GM19025 (cell line): ENCODE measurements around the gene JUP.
"Not testable (repeated sequence)": the region's sequence is repeated elsewhere in the genome, so short reads cannot be mapped to it uniquely, and the experiment has no call there.

Experiments
- ATAC-seq: cut with Tn5 transposase; IDR thresholded peaks from one replicate; pipeline ENCODE4 v1.9.1; 2021; ENCODE audit warnings: mild to moderate bottlenecking, low read depth, moderate library complexity; ENCODE audit not compliant: unreplicated experiment

The JUP gene

DNA sequence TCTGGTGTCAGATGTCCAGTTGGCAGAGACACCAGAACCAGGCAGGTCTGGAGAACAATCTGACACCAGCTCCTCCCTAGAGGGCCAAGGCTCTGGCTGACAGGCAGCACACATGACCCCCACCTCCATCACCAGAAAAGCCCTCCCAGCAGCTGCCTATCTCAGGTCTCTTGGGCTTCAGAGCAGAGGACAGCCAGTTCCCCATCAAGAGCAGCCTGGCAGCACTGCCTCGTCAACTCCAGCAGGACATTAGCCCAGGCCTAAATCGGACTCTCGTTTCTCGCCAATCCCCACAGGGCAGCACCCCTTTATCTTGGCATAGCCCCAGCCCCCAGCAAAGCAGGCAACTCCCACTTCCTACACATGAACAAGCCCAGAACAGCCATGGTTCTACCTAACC, 4.4 kb downstream of the JUP start:
- ATAC-seq = no peak

DNA sequence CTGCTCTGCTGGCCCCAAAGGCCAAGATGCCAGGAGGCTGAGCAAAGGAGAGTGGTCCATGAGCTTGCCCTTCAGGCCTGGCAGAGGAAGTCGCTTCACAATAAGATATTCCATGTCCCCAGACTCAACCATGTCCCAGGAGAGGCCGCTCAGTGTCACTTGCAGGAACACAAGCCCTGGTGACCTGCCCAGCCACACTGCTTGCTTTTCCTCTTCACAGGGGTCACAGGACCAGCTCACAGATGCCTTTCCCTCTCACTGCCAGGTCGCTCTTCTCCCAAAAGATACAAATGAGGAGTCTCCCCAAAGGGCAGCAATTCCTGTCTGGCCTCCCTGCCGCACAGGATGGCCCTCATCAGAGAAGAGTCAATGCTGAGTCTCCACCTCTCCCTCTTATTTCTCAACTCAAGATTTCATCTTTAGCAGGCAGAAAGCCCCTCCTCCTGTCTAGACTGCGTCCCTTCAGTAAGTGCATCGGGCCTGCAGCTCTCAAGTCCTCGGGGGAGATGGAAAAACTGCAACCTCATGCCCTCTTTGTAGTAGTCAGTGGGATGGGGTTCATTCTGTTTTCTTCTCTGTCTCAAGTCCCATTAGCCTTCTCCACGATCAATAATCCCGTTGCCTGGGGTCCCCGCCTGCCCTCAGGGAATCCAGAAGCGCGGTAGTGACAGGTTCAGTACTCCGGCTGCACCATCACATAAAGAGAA, 5.0 kb downstream of the JUP start:
- ATAC-seq = no peak

DNA sequence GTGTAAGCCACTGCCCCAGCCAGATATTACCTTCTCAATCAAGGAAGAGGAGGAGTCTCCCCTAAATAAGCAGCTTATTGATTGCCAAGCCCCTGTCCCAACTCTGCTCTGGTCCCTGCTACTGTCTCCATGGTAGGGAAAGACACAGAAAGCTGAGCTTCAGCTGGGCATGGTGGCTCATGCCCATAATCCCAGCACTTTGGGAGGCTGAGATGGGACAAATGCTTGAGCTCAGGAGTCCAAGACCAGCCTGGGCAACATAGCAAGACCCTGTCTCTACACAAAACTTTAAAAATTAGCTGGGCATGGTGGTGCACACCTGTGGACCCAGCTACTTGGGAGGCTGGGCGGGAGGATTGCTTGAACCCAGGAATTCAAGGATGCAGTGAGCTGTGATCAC, 6.6 kb downstream of the JUP start:
- ATAC-seq = no peak

DNA sequence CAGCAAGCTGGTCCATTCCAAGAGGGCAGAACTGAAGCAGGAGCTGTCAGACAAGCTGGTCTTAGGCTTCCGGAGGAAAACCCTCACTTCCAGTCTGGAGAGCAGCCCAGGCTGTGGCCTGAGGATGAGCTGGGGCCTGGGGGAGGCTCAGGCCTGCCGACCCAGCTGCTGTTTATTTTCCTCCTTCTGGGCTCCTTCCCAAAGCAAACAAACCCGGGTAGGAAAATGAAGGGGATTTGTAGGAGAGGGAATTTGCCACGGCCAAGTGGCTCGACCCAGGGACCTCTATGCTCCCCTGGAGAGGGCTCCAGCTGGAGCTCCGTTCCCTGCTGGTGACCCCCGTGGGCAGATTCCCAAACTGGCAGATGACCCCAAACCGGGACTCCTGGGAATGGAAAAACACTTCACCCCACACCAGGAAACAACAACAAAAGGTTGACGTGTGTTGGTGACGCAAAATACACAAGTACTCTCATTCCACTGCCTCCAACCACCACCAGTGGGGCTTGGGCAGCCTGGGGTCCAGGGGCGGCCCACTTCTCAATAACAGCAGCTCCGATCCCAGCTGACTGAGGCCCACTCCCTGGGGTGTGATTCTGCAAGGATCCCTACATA, 8.8 kb downstream of the JUP start:
- ATAC-seq = no peak

DNA sequence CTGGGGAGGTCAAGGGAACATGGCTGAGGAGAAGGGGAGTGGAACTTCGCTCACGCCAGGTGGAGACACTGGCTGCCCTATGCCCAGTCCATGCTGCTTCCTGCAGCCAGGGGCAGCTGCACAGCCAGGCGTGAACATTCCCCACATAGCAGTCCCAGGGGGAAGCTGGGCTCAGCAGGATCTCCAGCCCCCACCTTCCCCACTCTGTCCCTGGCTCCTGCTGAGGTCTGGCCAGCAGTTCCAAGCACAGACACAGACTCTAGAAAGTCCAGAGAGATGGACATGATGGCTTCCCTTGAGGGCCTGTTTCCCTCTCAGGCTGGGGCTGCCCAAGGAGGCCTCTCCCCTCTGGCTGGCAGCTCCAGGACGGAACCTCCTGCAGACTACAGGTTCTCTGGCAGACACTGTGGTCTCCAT, 9.3 kb downstream of the JUP start:
- no peak for ATAC-seq

DNA sequence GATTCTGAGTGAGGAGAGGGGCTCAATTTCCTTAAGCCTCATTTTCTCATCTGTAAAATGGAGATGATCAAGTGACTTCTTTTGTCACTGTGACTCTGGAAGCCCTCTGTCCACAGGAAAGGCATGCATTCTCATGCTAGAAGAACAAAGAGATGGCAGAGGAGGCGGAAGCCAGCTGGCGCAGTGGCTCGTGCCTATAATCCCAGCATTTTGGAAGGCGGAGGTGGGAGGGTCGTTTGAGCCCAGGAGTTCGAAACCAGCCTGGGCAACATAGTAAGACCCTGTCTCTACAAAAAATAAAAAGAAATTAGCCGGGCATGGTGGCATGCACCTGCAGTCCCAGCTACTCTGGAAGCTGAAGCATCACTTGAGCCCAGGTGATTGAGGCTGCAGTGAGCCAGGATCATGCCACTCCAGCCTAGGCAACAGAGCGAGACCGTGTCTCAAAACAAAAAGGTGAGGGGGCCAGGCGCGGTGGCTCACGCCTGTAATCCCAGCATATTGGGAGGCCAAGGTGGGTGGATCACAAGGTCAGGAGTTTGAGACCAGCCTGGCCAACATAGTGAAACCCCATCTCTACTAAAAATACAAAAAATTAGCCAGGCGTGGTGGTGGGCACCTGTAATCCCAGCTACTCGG, 10.1 kb downstream of the JUP start:
- ATAC-seq = not testable (repeated sequence)

DNA sequence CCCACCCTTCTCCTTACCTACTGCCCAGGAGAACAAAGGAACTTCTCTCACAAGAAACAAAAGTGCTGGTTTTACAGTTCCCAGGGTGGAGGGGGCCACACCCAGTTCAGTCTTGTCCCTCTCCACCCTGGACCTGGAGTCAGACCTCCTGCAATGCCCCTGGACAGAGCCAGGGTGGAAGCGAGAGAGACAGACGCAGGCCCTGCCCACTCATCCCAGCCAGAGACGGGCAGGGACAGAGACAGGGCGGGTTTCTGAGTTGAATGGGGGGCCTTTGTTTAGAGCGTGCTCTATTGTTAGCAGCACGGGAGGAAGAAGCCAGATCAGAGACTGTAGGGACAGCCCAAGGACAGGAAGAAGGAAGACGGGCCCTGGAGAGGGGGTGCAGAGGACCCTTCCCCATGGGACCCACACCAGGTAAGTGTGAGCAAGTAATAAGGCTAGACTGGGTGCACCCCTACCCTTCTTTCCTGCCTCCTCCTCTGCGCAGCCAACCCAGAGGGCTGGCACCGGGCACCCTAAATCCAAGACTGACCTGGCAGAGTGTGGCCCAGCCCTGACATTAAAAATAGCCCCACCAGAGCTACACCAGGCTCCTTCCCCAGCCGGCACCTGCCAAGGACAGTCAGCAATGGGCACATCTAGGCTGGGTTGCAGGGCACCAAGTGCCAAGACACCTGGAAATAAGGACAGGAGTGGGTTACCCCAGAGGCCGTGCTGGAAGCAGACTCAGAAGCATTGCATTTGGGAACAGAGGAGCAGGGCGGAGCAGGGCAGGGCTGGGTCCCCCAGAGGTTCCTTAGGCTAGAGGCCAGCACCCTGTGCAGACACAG, 10.9 kb downstream of the JUP start:
- ATAC-seq = no peak

DNA sequence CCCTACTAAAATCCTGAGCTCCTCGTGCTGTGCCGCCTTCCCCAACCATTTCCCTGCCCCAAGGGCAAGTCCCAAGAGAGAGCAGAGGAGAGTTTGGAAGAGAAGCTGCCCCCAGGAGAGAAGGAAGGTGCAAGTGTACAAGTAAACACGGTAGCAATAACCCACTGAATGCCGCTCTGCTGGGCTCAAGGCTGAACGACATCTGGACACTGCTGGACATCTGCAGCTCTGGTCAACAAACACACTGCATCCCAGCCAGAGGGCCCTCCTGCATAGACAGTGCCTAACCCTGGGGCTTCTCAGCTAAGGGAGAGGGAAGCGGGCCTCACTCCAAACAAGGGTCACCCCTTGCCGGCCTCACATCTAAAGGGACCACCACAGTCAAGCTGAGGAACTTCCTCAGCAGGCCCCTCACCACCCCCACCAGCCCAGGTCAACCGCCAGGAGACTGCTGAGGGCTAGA, 12.7 kb downstream of the JUP start:
- no peak for ATAC-seq

DNA sequence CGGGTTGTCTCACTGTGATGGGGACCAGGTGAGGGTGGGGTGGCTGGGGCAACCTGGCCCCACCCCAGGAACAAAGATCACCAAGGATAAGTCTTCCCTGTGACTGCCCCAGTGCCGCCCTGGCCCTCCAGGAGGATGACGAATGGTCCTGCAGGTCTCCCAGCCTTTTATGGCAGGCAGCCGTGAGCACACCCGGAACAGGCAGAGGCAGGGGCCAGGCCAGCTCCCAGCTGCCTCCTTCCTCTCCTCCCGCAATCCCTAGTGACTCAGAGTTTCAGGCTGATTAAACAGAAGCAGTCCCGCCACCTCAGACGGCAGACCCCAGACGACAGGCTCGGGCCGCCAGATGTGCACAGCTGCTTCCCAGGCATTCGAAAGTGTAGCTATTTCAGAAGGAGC, 13.3 kb downstream of the JUP start:
- no peak for ATAC-seq

DNA sequence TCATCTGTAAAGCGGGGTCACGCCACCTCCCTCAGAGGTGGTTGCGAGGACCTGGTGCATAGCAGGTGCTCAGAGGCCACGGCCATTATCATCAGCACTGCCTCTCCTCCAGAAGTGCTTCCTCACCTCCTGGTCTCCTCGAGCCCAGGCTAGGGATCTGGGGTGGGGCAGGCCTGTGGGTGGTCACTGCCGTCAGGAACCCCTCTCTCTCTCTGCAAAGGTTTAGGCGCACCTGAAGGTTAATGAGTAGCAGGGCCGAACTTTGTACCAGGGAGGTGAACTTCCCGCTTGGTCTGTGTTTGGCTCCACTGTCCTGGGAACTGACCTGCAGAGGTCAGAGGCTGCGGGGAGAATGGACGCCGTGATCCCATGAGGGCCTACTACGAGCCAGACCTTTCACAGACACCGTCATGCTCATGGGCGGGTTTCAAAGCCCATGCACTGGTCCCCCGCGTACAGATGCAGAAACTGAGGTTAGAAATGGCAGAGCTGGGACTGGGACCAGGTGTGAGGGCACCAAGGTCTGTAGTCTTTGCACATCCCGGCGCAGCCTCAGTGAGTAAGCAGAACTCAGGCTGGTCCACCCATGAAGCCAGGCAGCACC, 13.8 kb downstream of the JUP start:
- no peak for ATAC-seq

DNA sequence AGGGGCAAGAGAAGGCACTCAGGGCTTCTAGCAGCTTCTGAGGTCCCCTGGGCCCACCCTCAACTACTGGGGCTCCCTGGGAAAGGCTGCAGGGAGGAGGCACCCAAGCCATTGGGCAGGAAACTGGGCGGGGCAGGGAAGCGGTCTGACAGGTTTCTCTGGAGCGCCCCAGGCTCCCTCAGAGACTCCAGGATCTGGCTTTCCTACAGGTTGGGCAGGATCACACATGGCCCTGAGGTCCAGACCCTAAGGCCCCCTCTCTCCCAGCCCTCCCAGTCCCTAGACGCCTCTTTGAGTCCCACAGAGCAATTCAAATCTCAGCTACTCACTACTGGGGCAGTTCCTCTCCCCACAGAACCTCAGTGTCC, 14.3 kb downstream of the JUP start:
- ATAC-seq = no peak

DNA sequence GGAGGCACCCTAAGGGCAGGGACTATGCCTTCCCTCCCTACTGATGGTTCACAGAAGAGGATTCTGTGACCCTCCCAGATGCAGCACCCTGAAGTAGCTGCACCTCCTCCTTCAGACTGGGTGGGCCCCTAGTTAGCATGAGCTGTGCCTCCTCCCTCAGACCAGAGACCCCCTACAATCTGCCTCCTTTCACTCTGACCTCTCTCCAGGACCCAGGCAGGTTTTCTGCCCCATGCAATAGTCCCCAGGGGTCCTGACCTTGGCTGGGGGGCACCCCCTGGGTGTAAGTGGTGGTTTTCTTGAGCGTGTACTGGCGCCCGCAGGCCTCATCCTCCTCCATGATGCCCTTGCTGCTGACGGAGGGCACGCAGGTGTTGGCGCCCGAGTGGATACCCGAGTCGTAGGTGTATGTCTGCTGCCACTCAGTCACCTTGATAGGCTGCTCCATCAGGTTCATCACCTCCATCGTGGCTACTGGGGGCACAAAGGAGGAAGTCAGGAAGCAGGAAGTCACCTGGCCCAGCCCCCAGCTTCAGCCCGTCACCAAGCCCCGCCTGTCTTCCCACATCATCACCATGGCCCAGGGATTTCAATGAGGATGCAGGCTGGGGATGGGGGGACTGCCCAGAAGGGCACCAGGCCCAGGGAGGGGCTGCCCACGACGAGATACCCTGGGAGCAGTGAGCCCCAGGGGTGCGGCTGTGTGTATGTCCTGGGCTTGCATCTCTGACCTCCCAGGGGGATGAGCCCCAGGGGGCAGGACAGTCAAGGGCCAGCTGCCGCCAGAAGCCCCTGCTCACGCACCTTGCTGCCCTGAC, 14.9 kb downstream of the JUP start:
- ATAC-seq = no peak

DNA sequence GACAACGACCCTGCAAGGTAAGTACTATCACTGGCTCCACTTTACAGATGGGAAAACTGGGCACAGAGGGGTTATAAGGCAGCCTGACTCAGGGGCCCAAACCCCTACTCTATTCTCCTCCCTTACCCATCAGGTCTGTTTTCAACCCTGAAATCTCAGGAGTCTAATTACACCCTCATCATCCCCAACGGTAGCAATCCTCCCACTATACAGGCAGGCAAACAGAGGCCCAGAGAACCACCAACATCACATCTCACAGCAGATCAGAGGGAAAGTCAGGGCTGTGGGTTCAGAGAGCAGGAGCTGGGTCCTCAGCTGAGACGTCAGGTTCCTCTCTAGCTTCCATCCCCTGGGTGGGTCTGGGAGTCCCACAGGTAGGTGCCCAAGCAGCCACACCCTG, 16.5 kb downstream of the JUP start:
- no peak for ATAC-seq

DNA sequence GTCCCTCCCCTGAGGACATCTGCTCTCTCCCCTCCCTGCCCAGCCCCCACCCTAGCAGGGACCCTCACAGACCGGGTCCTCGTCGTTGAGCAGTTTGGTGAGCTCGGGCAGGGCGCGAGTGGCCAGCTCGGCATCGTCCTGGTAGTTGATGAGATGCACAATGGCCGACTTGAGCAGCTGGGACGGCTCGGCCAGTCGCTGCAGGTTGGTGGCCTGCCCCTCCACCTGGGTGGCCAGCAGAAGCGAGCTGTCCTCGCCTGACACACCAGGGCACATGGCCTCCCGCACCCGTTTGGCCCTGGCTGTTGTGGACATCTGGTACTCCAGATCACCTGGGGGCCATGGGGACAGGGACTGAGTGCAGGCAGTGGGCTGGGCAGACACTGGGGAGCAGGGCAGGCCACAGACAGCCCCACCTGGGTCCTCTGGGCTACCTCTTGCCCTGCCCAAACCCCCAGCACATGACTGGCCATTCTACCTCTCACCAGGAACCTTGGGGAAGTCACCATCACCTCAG, 17.1 kb downstream of the JUP start:
- ATAC-seq = no peak

DNA sequence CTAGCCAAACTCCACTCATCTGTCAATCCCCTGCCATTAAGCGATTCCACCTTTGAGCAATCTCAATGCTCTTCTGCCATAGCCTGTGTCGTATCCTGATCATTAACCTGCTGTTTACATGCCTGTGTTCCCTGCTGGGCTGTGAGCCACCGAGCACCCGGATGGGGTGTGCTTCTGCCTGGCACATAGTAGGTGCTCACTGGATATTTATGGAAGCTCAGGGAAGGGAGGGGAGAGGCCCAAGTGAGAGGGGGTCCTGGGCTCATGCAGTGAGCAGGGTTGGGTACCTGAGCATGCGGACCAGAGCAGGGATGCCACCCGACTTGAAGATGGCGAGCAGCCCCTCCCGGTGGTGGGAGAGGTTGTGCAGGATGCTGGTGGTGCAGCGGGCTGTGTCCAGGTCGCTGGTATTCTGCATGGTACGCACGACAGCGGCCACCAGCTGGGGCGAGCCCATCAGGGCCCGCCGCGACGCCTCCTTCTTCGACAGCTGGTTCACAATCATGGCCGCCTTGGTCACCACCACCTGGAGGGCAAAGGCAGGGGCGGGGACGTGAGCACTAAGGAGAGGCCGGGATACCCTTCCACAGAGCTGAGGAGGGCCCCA, 17.7 kb downstream of the JUP start:
- no peak for ATAC-seq

DNA sequence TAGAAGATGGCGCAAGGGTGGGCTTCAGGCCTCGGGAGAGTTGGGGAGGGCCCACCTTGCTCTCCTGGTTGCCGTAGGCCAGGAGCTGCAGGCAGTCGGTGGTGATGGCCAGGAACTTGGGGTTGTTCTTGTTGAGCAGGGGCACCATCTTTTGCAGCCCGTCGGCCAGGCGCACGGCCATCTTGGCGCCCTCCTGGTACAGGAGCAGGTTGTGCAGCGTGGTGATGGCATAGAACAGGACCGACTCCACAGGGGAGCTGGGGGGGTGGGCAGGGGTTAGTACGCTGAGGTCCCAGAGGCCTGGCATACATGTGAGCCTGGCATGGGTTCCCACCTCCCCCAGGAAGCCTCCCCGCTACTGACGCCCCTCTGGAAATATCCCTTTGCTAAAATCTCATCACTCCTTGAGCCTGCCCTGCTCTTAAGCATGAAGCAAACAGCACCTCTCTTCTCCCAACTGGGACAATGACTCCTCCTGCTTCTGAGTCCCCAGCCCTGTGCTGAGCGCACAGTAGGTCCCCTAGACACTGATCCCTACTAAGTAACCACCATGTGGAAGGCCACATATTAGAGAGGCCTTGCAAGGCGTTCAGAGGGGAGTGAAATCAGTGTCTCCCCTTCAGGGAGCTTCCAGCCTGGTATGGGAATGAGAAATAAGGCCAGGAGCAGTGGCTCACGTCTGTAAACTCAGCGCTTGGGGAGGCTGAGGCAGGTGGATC, 19.0 kb downstream of the JUP start:
- ATAC-seq = no peak

DNA sequence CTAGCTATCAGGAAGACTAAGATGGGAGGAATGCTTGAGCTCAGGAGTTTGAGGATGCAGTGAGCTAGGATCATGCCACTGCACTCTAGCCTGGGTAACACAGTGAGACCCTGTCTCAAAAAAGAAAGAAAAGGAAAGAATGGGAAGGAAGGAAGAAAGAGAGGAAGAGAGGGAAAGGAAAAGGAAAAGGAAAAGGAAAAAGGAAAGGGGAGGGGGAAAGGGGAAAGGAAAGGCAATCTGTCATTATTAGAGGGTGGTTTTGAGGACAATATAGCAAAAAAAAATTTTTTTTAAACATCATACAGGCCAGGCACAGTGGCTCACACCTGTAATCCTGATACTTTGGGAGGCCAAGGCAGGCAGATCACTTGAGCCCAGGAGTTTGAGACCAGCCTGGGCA, 20.4 kb downstream of the JUP start:
- no peak for ATAC-seq

DNA sequence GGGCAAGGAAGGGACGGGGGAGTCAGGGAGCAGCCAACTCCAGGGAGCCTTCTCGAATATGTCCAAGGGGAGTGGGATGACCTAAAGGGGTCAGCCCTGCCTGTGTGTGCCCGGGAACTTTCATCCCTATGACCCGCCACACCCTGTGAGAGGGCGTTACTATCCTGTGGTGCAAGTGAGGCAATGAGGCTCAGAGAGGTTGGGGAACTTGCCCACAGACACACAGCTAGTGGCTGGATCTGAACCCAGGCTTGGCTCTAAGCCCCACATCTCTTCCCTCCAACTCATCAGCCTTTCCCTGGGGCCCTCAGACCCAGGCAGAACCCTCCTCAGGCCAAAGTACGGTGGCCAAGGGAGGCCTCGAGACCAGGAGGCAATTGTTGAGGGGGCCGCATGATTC, 23.2 kb downstream of the JUP start:
- ATAC-seq = no peak

DNA sequence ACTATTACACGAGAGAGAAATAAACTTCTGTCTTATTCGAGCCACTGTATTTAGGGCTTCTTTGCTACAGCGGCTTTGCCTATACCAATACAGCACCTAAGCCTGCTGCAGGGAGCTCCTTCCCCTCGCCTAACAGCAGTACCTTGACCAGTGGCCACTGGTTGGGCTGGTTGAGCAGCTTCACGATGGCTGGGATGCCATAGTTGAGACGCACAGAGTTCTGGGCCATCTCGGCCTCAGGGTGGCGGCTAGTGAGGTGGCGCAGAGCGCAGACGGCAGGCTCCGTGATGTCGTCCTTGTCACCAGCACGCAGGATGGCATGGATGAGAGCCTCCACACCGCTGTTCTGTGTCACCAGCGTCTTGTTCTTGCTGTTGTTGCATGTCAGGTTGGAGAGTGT, 23.7 kb downstream of the JUP start:
- ATAC-seq = no peak
